ENCODE data around the gene FAM120B. TPM values are rescaled to one million over a fixed set of nuclear protein-coding genes. Genes with fewer than 3 reads are reported as not detected.

Gene FAM120B
- total RNA-seq, 1 experiment from 2014 or later: 16.7 TPM

GRCh38 chr6:170314983-170315382 lies 8.4 kb downstream of the FAM120B start:
- Histone ChIP-seq H3K56ac (ENCODE audit: insufficient read length, low read depth, low read length) (no peak overlapping the region), H4K8ac (replicated peaks; ENCODE audit: insufficient read length, low read depth, low read length) (no peak overlapping the region), H2AFZ (ENCODE audit: low read length) (no peak overlapping the region), H3K79me1 (ENCODE audit: insufficient read depth, low read depth, low read length, poor library complexity, severe bottlenecking) (peaks cover 5% of the 10 kb centered on the region), H3K4me2 (ENCODE audit: insufficient read depth, insufficient read length, low read length) (no peak overlapping the region), H3K18ac (ENCODE audit: insufficient read length, low read depth, low read length) (no peak overlapping the region), H3K9ac (ENCODE audit: extremely low read depth, insufficient read length, low read length) (no peak overlapping the region), H4K20me1 (ENCODE audit: control insufficient read depth, insufficient read depth, insufficient read length) (no peaks in the 10 kb centered on the region), H2BK15ac (ENCODE audit: low read depth, low read length) (no peak overlapping the region), H2BK120ac (ENCODE audit: low read depth, low read length, poor library complexity, severe bottlenecking) (no peak overlapping the region), H3K23me2 (ENCODE audit: insufficient read length, low read depth, low read length, poor library complexity, severe bottlenecking) (no peaks in the 10 kb centered on the region), H3K23ac (ENCODE audit: insufficient read length, low read depth, low read length) (no peak overlapping the region), H3K4me1 (ENCODE audit: insufficient read depth, low read length) (peaks cover 5% of the 10 kb centered on the region; the same call in 1 of the 2 replicates), H2BK20ac (ENCODE audit: low read depth, low read length, poor library complexity, severe bottlenecking) (no peak overlapping the region), H3K27ac (ENCODE audit: insufficient read length, low read depth, low read length) (no peak overlapping the region), H2AK5ac (ENCODE audit: insufficient read length, low read length) (no peak overlapping the region), H3K4ac (ENCODE audit: low read depth, low read length) (no peak overlapping the region), H2BK12ac (ENCODE audit: insufficient read length, low read depth, low read length) (no peak overlapping the region), H3K9me3 (ENCODE audit: control insufficient read depth, low read depth, low read length) (no peaks in the 10 kb centered on the region), H3T11ph (ENCODE audit: low read length) (no peak overlapping the region), H4K91ac (ENCODE audit: insufficient read length, low read depth, low read length) (no peak overlapping the region), H3K27me3 (ENCODE audit: insufficient read depth, low read length) (no peaks in the 10 kb centered on the region), H3K14ac (ENCODE audit: insufficient read depth, low read length) (no peak overlapping the region), H4K5ac (ENCODE audit: insufficient read length, low read depth, low read length) (no peak overlapping the region), H2BK5ac (ENCODE audit: insufficient read length, low read length) (no peak overlapping the region), H3K79me2 (ENCODE audit: insufficient read depth, low read length) (0 out of 2 replicates have a peak, but pooled peaks cover 2% of the 10 kb centered on the region)
- Mint-ChIP-seq H3K27ac (no peak overlapping the region), H3K27me3 (ENCODE audit: low read depth) (no peaks in the 10 kb centered on the region), H3K4me1 (peaks cover 18 to 23% of the 10 kb centered on the region in 2 experiments), H3K9me3 (no peaks in the 10 kb centered on the region), H3K4me3 (no peak overlapping the region), H3K36me3 (ENCODE audit: insufficient read depth in 1 of 3, low read depth in 3 of 3) (peaks cover 2 to 20% (median 13%) of the 10 kb centered on the region in 3 experiments; a peak in 6 of 7 replicates)
- DNase-seq: no peak
- WGBS (ENCODE audit: extremely low coverage, insufficient read length, low lambda C conversion rate): no CpG with 5 or more reads among the region's 5 CpGs
- no peak for TF ChIP-seq CTCF (conservative IDR thresholded peaks at IDR 0.05)

Measured in H9 (cell line).